NCI-H187 treated with DMSO at 0.1 percent for 48 hours (cell line): ENCODE measurements around the gene TSSK6.
"Not testable (repeated sequence)": the region's sequence is repeated elsewhere in the genome, so short reads cannot be mapped to it uniquely, and the experiment has no call there.

Experiments
- DNase-seq: peaks from one replicate; lab custom pipeline; 2025; lab: John Stamatoyannopoulos, UW

The TSSK6 gene

DNA sequence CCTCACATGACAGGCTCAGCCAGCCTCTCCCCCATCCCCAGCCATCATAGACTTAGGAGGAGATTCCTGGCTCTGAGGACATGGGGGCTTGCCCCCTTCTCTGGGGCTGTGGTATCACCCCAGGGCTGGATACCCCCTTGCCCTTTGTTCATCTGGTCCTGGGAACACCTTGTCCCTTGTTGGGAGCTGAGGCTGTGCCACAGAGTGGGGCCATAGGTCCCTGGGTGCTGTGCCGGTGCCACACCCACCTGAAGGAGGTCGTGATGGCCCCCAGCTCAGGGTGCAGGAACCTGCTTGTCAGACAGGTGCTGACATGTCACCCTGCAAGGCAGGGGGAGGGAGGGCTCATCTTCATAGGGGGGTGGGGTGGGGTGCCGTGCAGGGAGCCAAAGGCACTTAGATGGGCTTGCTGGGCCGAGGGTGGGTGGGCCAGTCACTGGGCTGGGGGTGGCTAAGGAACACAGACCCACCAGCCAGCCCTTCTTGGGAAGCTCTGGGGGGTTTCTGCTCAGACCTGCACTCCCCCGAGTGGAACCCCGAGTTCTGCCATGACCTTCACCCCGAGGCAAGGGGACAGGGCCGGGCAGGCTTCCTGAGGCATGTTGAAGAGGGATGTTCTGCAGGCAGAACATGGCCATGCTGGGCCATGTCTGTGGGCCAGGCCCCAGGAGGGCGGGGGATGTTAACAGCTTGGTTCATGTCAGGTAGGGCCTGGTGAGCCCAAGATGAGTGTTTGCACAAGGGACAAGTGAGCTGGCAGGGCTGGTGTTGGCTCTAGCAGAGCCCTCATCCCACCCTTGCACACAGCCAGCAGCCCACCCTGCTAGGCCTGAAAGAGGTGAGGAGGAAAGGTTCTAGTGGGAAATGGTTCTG is 28.0 kb downstream of the TSSK6 start:
- no peak for DNase-seq

DNA sequence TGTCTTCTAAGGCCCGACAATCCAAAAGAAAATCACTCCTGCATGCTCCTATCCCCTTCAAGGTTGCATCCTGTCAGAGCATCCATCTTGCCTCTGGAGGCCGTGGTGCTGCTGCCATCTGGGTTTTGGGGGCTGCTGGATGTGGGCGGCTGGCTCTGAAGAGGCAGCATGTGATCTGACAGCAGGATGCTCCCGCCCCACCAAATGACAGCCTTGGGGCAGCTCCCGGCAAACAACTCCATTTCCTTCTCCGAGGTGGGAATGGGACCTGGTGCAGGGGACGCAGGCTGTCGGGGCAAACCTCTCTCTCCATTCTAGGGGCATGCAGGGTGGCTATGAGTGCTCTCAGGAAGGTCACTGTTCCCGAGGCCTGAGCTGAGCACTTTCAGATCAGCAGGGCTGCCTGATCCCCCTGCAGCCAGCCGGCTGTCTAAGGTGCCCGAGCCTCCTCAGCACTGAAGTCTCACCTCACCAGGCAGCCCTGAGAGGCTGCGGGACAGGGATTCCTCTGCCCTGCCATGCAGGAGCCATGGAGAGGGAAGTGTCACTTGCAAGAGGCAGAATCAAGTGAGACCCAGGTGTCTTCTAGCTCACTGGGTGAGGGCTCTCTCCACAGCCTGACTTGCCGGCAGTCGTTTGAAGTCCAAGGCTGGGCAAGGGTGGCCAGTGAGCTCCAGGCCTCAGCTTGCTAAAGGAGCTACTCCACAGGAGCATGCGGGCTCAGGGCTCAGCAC is 28.8 kb downstream of the TSSK6 start:
- DNase-seq, result no peak

DNA sequence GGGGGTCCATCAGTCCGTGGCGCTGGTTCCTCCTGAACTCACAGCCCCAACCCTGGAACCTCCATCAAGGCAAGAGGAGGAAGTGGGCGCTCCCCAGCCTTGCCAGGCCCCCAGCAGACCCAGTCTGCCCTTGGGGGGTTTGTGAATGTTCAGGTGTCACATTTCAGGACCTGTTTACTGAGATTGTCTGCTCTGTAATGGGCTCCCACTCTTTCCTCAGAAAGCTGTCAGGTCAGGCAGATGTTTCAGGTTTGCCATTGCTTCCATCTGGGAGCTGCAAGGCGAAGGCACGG is 29.4 kb downstream of the TSSK6 start:
- no peak for DNase-seq

DNA sequence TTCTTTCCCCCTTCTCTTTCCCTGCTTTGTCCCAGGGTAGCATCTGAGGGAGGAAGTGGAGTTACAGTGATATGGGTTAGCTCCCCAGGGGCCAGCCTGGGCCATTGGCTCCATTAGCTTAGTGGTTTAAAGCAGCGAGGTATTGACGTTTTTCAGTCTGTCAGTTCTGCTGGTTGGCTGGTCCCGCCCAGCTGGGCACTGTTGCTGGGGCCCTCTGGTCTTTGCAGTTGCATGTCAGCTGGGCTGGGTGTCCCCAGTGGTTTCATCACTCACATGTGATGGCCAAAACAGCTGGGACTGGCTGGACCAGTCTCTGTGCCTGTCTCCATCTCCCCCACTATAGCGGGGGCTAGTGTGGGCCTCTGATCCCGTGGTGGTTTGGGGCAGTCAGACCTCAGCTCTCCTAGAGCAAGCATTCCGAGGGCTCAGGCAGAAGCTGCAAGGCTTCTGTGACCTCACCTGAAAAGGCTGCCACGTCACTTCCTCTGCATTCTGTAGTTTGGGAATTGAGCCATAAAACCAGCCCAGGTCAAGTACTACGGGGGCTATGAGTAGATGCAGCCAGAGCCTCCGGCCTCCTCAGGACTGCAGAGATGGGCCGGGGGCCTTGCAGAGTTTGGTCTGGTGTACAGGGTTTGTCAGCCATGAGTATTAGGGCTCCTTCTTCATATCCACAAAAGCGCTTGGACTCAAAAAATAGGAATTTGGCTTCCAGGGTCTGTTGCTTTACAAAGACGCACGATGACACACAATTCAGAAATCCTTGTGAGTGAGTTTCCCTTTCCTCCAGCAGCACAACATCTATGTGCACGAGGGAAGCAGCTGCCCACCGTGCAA is 30.0 kb downstream of the TSSK6 start:
- no peak for DNase-seq

- no peak for DNase-seq
These were observed 32.3 kb downstream of the TSSK6 start for GRCh38 chr19:19482809-19483596.

GRCh38 chr19:19480688-19481087 is 34.7 kb downstream of the TSSK6 start:
- DNase-seq, result no peak

DNA sequence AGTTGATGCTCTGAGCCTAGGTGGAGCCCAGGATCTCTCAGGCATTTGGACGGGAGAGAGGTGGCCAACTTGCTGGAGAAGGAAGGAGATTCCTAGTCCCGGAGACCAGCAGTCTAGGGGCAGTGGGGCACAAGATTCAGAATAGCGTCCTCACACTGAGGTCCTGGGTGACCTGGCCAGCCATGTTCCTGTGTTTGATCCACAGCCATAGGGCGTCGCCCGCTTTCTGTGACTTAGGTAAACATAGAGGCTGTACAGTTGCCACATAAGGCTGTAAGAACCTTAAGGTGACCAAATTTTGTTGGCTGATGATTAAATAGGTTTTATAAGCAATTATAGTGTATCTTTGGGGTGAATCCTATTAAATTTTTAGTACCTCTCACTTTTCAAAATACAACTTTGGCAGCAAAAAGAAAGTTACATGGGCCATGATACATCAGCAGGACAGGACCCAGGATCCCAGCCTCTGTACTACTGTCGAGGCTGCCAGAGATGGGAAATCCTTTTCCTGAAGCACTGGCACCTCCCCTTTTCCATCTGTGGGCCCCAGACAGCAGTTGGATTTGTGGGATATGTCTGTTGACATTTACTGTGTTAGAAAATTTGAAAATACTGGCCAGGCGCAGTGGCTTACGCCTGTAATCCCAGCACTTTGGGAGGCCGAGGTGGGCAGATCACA is 37.5 kb downstream of the TSSK6 start:
- DNase-seq, result no peak

DNA sequence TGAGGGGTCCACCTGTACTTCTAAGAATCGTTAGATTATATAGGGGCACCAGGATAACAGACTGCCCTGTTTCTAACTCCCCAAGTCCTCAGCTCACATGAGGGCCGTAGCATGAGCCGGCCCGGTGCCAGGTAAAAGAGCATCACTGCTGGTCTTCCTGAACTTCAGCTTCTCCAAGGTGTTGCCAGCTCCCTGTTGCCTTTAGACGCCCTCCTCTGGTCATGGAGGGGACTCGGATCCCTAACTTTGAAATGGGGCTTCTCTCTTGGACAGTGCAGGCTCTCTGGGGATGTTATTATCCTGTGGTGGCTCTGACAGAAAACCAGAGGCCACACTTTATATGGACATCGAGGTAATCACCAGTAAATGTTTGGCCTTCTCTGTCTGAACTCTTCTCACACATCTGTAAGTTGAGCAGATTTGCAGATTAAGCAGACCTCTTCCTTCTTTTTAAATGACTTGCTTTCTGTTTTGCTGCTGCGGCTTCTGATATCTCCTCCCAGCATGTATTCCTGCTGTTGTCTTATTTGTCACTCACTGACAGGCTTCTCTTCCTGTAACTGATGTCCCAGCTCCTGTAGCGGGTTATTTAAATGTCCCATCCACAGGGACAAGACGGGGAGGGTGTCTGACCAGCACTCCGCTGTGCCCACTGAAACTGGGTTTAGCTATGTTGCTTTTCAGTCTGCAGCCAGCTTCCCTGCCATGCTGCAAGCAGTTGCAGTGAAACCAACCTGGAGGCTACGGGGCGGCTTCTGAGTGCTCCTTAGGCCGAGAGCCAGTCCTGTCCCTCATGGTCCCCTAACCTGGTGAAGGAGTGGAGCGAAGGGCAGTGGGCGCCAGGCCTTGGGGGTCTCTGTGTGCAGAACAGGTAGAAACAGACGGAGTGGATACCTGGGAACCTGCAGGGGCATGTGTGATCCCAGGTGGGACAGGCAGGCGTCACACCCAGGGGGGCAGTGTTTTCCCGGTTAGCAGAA is 39.2 kb downstream of the TSSK6 start:
- DNase-seq, result no peak

DNA sequence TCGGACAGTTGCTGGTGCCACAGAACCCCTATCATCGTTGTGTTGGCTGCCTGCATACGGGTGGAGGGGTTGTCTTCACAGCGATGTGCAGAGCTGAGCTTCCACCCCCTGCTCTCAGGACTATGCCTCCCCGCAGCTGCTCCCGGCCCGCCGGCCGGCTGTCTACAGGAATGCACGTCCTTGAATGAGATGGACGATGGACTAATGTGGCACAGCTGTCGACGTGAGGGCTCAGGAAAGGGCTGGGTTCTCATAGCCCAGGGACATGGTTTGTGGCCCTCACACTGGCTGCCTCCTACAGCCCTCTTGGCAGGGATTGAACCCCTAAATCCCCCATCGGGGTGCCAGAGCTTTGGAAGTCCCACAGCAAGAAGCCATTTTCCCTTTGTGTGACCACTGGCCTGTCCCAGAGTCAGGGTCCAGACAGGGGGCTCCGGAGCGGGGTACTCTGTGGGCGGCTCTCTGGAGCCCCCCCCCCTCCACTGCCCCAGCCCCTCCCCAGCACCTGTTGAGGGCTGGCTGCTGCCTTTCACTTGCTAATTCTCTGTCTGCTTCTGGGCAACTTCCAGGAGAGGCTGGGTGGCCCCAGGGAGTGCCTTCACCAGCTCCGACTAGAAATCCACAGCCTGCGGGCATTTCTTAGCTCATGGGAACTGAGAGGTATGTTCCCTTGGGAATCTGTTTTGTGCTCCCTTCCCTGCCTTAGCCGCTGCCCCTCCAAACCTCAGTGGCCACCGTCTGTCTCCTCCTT is 40.2 kb downstream of the TSSK6 start:
- no peak for DNase-seq

GRCh38 chr19:19472106-19472505 is 43.2 kb downstream of the TSSK6 start:
- not testable (repeated sequence) for DNase-seq

DNA sequence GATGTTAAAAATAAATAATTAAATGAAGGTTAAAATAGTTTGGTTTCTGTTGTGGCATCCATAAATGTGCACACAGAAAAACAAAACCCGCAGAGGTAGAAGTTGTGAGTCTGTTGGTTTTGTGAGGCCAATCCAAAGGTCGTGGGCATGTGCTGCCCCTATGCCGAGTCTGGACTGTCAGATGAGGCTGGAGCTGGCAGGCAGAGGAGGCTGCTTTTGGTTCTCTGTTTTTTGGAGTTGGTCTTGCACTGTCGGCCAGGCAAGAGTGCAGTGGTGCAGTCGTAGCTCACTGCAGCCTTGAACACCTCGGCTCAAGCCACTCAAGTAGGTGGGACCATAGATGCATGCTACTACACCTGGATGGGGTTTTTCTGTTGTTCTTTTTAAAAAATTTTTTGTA is 43.7 kb downstream of the TSSK6 start:
- no peak for DNase-seq

GRCh38 chr19:19470579-19470978 is 44.8 kb downstream of the TSSK6 start:
- DNase-seq, result no peak

DNA sequence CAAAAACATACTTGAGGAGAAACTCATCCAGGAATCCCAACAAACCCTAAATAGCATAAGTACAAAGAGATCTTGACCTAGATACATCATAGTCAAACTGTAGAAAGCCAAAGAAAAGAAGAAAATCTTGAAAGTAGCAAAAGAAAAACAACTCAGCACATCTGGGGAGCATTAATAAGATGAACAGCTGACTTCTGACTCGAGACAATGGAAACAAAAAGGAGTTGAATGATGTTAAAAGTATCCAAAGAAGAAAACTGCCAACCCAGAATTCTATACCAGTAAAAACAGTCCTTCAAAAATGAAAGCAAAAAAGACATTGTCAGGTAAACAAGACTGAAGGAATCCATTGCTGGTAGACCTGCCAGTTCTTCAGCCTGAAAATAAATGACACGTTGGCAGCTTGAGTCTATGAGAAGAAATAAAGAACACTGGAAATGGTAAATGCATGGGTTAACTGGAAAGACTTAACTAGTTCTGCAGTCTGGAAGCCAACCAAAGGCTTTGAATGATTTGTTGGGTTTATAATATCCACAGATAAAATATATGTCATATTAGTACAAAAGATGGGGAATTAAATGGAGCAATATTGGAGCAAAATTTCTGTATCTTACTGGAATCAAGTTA is 46.8 kb downstream of the TSSK6 start:
- no peak for DNase-seq

GRCh38 chr19:19466201-19466600 is 49.1 kb downstream of the TSSK6 start:
- no peak for DNase-seq

DNA sequence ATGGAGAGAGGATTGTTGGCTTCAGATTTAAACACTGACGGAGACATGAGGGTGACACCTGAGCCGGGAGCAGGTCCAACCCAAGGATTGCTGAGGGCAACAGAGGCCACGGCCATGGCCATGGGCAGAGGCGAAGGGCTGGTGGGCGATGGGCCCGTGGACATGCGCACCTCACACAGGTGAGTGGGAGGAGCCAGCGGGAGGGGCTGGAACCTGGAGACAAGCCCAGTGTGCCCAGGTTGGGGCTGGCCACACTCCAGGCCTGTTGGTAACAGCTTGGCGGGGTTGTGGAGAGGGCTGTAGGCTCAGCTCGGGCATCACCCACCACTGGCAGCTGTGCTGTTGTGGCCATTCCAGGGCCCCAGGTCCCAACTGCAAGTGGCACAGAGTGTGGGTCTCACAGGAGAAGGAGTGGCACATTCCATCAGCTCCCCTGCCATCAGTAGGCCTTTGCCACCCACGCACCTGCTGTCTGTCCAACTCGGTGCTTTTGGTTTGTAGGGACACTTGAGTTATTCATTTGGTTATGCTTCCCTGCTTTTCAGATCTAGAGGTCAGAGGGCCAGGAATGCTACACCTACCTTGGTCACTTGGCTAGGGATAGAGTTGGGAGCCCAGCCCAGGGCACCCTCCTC is 49.8 kb downstream of the TSSK6 start:
- no peak for DNase-seq

DNA sequence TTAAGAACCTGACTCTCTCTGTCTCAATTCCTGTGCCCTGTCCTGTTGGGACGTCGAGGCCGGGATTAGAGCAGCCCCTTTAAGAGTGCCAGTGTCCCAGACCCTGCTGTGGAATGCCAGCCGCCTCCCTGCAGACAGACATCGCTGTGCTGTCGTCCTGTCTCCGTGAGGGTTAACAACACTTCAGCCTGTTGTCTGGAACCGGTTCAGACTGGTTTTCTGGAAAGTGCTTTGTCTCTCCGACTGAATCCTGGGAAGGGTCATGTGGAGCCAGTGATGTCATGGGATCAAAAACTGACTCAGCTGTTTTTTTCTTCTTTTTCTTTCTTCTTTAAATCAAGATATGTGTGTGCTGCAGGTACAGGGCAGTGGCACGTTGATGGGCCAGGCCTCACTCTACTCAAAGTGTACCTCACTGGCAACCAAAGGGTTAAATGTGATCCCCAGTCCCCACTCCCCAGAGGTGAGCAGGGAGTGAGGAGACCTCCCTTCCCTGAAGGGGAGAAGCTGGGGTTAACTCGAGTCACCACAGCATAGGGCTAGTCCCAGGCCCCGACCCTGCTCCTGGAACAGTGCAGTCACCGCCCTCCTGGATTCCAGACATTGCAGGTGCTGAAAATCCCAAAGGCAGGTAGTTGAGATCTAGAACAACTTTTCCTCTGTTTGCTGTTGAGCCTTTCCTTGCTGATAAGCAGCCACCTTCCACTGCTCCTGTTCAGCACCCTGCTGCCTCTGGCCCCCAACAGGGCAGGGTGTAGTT is 50.8 kb downstream of the TSSK6 start:
- no peak for DNase-seq
